Anterior cingulate cortex (tissue), 58 donors: ENCODE measurements around the gene IFNL4.
"Not testable (repeated sequence)": the region's sequence is repeated elsewhere in the genome, so short reads cannot be mapped to it uniquely, and the experiment has no call there.

ENCODE experiments used
- DNase-seq, 58 donors: peaks; one replicate each; lab custom pipeline; 2025; lab: John Stamatoyannopoulos, UW

The IFNL4 gene

GRCh38 chr19:39248806-39249205 is at the start of gene IFNL4:
Gene IFNL4, minus strand, starts transcription at chr19:39248856.
- DNase-seq, result no peak

DNA sequence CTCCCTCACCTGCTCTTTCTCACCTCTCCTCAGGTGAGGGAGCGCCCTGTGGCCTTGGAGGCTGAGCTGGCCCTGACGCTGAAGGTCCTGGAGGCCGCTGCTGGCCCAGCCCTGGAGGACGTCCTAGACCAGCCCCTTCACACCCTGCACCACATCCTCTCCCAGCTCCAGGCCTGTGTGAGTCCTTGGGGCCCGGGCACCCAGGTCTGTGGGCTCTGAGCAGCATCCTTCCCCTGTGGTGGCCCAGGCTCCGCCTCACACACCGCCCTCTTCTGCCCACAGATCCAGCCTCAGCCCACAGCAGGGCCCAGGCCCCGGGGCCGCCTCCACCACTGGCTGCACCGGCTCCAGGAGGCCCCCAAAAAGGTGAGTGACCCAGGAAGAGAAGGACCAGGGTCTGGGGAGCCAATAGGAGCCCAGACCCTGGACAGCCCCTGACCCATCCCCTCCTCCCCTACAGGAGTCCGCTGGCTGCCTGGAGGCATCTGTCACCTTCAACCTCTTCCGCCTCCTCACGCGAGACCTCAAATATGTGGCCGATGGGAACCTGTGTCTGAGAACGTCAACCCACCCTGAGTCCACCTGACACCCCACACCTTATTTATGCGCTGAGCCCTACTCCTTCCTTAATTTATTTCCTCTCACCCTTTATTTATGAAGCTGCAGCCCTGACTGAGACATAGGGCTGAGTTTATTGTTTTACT is 49.4 kb upstream of the IFNL4 start:
- no peak for DNase-seq

- DNase-seq, result no peak
These were observed 48.2 kb upstream of the IFNL4 start for GRCh38 chr19:39296906-39297305.

GRCh38 chr19:39296055-39296645 is 47.5 kb upstream of the IFNL4 start, which contains the start of gene IFNL1:
Gene IFNL1, plus strand, starts transcription at chr19:39296407. Its CDS starts 15 bp downstream, at chr19:39296422.
- DNase-seq, result no peak

DNA sequence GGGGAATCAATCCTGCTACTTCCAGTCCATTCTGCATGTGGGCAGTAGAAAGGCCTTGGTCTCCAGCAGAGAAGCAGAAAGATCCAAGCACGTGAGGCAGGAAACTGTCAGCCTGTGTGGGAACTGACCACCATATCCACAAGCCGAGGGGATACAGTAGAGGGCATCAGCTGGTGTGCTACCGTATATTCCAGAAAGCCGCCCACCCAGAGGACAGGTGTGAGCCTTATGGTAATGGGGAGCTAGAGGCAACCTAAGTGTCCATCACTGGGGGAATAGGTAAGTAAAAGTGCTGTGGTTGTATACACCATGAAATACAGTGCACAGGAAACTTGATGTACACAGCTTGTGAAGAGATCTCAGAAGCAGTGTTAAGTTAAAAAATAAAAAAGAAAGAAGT is 44.7 kb upstream of the IFNL4 start:
- no peak for DNase-seq

- no peak for DNase-seq
These were observed 35.4 kb upstream of the IFNL4 start for GRCh38 chr19:39284032-39284431.

- no peak for DNase-seq
These were observed 33.4 kb upstream of the IFNL4 start for GRCh38 chr19:39282021-39282420.

- no peak for DNase-seq
These were observed 28.9 kb upstream of the IFNL4 start for GRCh38 chr19:39277598-39277997.

GRCh38 chr19:39276740-39277139 is 28.1 kb upstream of the IFNL4 start:
- no peak for DNase-seq

GRCh38 chr19:39275578-39275977 is 26.9 kb upstream of the IFNL4 start:
- DNase-seq, result no peak

DNA sequence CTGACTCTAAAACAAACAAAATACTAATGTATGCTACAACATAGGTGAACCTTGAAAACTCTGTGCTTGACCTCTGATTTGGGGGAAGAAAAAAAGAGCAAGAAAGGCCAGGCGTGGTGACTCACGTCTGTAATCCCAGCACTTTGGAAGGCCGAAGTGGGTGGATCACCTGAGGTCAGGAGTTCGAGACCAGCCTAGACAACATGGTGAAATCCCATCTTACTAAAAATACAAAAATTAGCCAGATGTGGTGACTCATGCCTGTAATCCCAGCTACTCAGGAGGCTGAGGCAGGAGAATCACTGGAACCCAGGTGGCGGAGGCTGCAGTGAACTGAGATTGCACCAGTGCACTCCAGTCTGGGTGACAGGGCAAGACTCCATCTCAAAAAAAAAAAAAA is 25.2 kb upstream of the IFNL4 start:
- not testable (repeated sequence) for DNase-seq

GRCh38 chr19:39270036-39270871 is 21.6 kb upstream of the IFNL4 start:
- DNase-seq, result no peak

GRCh38 chr19:39269369-39269768 is 20.7 kb upstream of the IFNL4 start:
- DNase-seq, result not testable (repeated sequence)

DNA sequence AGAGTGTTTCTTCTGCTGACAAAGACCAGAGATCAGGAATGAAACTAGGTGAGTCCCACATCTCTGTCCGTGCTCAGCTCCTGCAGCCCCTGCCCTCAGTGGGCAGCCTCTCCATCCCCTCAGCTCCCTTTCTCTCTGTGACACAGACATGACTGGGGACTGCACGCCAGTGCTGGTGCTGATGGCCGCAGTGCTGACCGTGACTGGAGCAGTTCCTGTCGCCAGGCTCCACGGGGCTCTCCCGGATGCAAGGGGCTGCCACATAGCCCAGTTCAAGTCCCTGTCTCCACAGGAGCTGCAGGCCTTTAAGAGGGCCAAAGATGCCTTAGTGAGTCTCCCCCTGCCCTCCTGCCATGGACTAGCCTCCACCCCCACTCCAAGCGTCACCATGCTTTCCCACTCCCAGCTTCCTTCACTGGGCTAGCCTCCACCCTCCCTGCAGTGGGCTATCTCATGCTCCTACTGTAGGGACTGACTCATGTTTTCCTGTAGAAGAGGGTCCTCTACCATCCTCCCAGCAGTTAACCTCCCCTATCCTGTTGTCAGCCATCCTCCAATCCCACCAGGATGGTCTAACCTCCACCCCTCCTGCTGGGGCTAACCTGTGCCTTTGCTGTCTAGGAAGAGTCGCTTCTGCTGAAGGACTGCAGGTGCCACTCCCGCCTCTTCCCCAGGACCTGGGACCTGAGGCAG is 20.0 kb upstream of the IFNL4 start:
- DNase-seq, result not testable (repeated sequence)

DNA sequence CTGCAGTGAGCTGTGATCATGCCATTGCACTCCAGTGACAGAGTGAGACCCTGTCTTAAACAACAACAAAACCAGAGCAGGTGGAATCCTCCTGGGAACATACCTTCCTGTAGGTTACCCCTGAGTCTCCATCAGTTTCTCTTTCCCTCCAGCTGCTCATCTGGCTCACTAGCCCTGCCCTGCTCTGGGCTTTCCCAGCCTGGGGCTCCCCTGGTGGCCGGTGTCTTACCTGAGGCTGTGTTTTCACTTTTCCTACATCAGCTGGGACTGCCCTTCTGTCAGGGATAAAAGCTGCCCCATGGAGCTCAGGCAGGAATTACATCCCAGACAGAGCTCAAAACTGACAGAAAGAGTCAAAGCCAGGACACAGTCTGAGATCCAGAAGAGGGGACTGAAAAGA is 19.4 kb upstream of the IFNL4 start, which contains the start of gene IFNL2:
IFNL2 (plus strand) TSS at position 312 of the 400 bp plus-strand sequence. CDS start 173 bp downstream, outside the sequence.
- not testable (repeated sequence) for DNase-seq

DNA sequence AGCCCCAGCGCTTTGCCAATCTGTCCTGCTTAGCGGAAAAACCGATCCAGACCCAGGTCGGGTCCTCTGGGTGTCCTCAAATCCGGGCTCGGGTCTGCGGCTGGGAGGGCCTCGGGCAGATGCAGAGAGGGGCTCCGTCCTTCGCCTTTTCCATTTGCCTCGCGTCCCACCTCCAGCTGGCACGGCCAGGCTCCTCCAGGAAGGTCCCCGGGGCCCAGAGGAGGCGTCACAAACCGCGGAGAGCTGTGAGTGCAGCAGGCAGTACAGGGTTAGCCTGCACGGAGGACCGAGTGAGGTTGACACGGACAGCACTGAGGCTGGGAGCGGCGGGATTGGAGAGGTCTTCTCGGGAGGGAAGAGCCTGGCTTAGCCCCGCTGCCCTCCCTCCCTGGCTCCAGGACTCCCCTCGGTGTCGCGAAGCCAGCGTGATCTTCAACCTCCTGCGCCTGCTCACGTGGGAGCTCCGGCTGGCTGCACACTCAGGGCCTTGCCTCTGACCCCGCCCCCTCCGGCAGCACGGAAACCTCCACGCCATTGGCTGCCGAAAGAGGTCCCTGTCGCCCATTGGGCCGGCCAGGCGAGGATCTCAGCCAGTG is 16.8 kb upstream of the IFNL4 start:
- no peak for DNase-seq

GRCh38 chr19:39264306-39265290 is 15.9 kb upstream of the IFNL4 start:
- peak in 1 of 58 donors; percentile 2 for DNase-seq

DNA sequence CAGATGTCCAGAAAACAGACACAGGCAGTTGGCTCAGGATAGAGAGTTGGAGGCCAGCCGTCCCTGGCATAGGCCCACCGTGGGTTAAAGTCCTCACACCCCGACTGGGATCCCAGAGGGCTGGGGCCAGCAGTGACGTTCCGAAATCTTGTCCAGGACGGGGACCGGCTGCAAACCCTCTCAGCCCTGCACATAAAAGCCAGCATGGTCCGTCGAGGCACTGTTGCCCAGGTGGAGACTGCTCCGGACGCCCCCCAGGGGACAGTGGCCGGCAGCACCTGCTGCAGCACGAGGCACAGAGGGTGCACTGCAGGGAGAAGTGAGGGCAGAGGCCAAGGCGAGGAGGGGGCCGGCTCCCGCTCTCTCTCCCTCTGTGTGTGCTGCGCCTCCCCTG is 15.3 kb upstream of the IFNL4 start:
- no peak for DNase-seq

DNA sequence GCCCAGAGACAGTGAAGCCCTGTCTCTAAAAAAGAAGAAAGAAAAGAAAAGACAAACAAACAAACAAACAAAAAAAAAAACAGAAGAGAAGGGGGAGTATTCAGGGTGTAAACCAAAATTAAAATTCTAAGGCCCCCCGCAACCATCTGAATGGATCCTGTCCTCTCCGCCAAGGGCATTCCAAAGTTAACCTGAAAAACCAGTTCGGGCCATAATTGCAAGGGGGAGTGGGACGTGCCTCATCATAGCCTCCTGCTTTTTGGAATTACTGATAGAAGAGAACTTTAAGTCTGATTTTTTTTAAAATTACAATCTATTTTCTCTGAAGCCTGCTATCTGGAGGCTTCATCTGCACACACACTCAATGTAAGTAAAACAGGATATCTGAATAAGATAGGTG is 13.8 kb upstream of the IFNL4 start:
- DNase-seq, result no peak
